Epithelial cell of umbilical artery (primary cell): ENCODE results near the gene NGEF. TPM values are rescaled to one million over a fixed set of nuclear protein-coding genes. Genes with fewer than 3 reads are reported as not detected.

ENCODE experiments used
- total RNA-seq: library from RNA; depleted of rRNA; stranded (reverse); fragments of >200 nt; gene quantifications from 2 replicates; pipeline ENCODE4 v1.2.3, GENCODE V29; 2014

Gene NGEF
- under 0.01 TPM in 1 of 2 replicates, not detected in the other for total RNA-seq

GRCh38 chr2:233013027-233013461, at the start of gene NGEF:
Gene NGEF, minus strand, starts transcription at chr2:233013256. Its CDS starts 38,366 bp downstream, at chr2:232974890.

GRCh38 chr2:233059797-233060500, 46.9 kb upstream of the NGEF start, which contains the start of gene INPP5D:
Gene INPP5D, plus strand, starts transcription at chr2:233060342. Its CDS starts 137 bp downstream, at chr2:233060479.

GRCh38 chr2:233032551-233033320, 19.7 kb upstream of the NGEF start, which contains the start of gene NEU2:
Gene NEU2, plus strand, starts transcription at chr2:233032672. Its CDS starts 0 bp downstream, at chr2:233032672.

GRCh38 chr2:232870018-232870765, 142.9 kb downstream of the NGEF start, which contains the start of gene SNORC:
Gene SNORC, plus strand, starts transcription at chr2:232870264. Its CDS starts 78 bp downstream, at chr2:232870342.

Other genes starting within 250 kb of the NGEF start
- gene KCNJ13, start 236.7 kb downstream of the NGEF start, total RNA-seq, result under 0.01 TPM in 1 of 2 replicates, not detected in the other
- under 0.01 and 0.46 TPM in 2 replicates for gene SNORC, start 143.0 kb downstream of the NGEF start, total RNA-seq
- not detected in 2 replicates for gene NEU2, start 19.4 kb upstream of the NGEF start, total RNA-seq
- gene INPP5D, start 47.1 kb upstream of the NGEF start, total RNA-seq, result 18.7 and 24.7 TPM in 2 replicates
- gene ATG16L1, start 238.4 kb upstream of the NGEF start, total RNA-seq, result 34.1 and 49.5 TPM in 2 replicates